Gastroesophageal sphincter (tissue), 3 donors: ENCODE results near the gene TMTC1.

Experiments
- CTCF ChIP-seq, 4 experiments: fragments of 200-600 bp in 2 of 4; fragments of 450-650 bp in 2 of 4; sonication (generic) in 1 of 4; IDR thresholded peaks; one replicate each; pipeline ENCODE4 v1.5.1; 2017 to 2019; ENCODE audit warnings: antibody characterized with exemption in 4 of 4, mild to moderate bottlenecking in 2 of 4, moderate library complexity in 2 of 4
- EP300 ChIP-seq: sonication (generic); formaldehyde crosslinking; IDR thresholded peaks from one replicate; pipeline ENCODE4 v1.6.1; 2017; ENCODE audit warnings: antibody characterized with exemption, mild to moderate bottlenecking
- POLR2A ChIP-seq, 2 donors: fragments of 450-650 bp; IDR thresholded peaks; one replicate each; pipeline ENCODE4 v1.6.1; 2017; ENCODE audit warnings: antibody characterized with exemption in 2 of 2, mild to moderate bottlenecking in 2 of 2, moderate library complexity in 1 of 2
- POLR2AphosphoS5 ChIP-seq: sonication (generic); formaldehyde crosslinking; IDR thresholded peaks from one replicate; pipeline ENCODE4 v1.6.1; 2017; ENCODE audit warnings: antibody characterized with exemption

DNA sequence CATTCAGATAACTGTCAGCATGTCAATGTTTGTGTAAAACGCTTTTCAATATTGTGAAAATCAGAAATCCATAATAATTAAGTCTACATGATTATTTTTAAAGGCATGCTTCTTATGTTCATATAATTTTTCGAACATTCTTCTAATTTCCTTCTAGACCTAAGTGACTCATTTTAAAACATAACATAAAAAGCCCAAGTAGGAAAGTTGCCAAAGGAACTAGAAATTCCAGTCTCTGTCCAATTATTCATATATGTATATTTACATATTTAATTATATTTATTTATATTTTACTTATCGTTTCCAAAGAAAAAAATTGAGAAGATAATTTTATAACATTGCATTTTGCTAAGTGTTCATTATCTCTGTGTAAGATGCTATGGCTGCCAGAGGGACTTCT is 110.4 kb downstream of the TMTC1 start:
- TF ChIP-seq POLR2AphosphoS5 (no peak), CTCF (IDR thresholded peaks at IDR 0.05) (no peak), POLR2A (IDR thresholded peaks at IDR 0.05) (no peak), EP300 (no peak)
